ENCODE data around the gene TMPRSS2.

DNA sequence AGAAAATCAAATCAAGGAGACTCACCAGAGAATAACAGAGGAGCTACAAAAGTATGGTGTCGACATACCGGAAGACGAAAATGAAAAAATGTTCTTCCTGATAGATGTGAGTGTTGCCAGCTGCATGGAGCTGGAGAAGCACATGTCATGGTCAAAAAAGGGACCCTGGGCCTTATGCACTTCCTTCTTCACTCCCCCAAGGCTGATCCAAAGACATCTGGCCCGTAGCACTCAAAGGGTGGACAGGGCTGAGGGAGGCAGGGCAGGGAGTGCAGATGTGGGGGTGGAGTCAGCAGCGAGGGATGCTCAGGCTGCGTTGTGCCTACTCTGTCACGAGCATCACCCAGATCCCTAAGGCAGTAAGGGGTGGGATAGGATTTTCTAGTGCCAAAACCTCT lies 62.5 kb downstream of the TMPRSS2 start:
- TF ChIP-seq EZH2 (IDR thresholded peaks at IDR 0.05; ENCODE audit: borderline replicate concordance, insufficient read depth, low read depth, low read length, poor library complexity, severe bottlenecking) = no peak
- TF ChIP-seq, protein P1, sequence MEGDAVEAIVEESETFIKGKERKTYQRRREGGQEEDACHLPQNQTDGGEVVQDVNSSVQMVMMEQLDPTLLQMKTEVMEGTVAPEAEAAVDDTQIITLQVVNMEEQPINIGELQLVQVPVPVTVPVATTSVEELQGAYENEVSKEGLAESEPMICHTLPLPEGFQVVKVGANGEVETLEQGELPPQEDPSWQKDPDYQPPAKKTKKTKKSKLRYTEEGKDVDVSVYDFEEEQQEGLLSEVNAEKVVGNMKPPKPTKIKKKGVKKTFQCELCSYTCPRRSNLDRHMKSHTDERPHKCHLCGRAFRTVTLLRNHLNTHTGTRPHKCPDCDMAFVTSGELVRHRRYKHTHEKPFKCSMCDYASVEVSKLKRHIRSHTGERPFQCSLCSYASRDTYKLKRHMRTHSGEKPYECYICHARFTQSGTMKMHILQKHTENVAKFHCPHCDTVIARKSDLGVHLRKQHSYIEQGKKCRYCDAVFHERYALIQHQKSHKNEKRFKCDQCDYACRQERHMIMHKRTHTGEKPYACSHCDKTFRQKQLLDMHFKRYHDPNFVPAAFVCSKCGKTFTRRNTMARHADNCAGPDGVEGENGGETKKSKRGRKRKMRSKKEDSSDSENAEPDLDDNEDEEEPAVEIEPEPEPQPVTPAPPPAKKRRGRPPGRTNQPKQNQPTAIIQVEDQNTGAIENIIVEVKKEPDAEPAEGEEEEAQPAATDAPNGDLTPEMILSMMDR (IDR thresholded peaks at IDR 0.05) = no peak

Measured in B cell (primary cell).